Left lung (tissue), 10 donors: ENCODE measurements around the gene SP140. TPM values are rescaled to one million over a fixed set of nuclear protein-coding genes. Genes with fewer than 3 reads are reported as not detected.
"Not testable (repeated sequence)": the region's sequence is repeated elsewhere in the genome, so short reads cannot be mapped to it uniquely, and the experiment has no call there.

ENCODE experiments used
- ATAC-seq: fragments of 200-7000 bp; cut with Tn5 transposase; one replicate; pipeline ENCODE4 v1.9.1; 2020; ENCODE audit warnings: moderate library complexity
- DNase-seq, 4 donors: peaks; one replicate each; pipeline ENCODE4 v3.0.0-alpha.2; 2013 to 2020
- H3K27ac ChIP-seq, 2 donors: fragments of 200-600 bp; sonication (generic) in 1 of 2; one replicate each; pipeline versions ENCODE4 v1.5.0 to v1.8.0; 2020 to 2021
- H3K27me3 ChIP-seq, 2 donors: fragments of 200-600 bp; sonication (generic) in 1 of 2; one replicate each; pipeline versions ENCODE4 v1.5.0 to v1.8.0; 2020 to 2021
- H3K36me3 ChIP-seq, 2 donors: fragments of 200-600 bp; sonication (generic) in 1 of 2; one replicate each; pipeline versions ENCODE4 v1.5.0 to v1.8.0; 2020 to 2021
- H3K4me1 ChIP-seq, 2 donors: fragments of 200-600 bp; one replicate each; pipeline ENCODE4 v1.8.0; 2021
- H3K4me3 ChIP-seq, 2 donors: fragments of 200-600 bp; sonication (generic) in 1 of 2; one replicate each; pipeline versions ENCODE4 v1.5.0 to v1.8.0; 2020 to 2021; ENCODE audit warnings: mild to moderate bottlenecking in 1 of 2
- H3K9me3 ChIP-seq, 2 donors: fragments of 200-600 bp; sonication (generic) in 1 of 2; one replicate each; pipeline versions ENCODE4 v1.5.0 to v1.8.0; 2020 to 2021
- intact Hi-C, 2 donors: fragments of 100-400 bp; cut with DNase I; formaldehyde crosslinking; loops; one replicate each; pipeline versions ENCODE4 v1.11.2 to v1.14.2; 2022
- polyA plus RNA-seq, 6 donors: library from polyadenylated mRNA; unstranded; fragments of 120-200 nt; gene quantifications; one replicate each; pipeline ENCODE4 v1.2.1, GENCODE V29; 2013; ENCODE audit not compliant: insufficient read length in 6 of 6
- total RNA-seq, 2 donors: library from RNA; stranded (reverse); fragmentation: NEBNext Ultra II Directional; extraction: Animal tissue kit (Norgen Biotek cat#: 25700); gene quantifications; one replicate each; pipeline ENCODE4 v1.2.1, GENCODE V29; 2021
- TF ChIP-seq, protein P1 (sequence below), 2 donors: fragments of 200-600 bp; sonication (generic) in 1 of 2; IDR thresholded peaks; one replicate each; pipeline versions ENCODE4 v1.5.0 to v1.8.0; 2021; ENCODE audit warnings: antibody characterized with exemption in 2 of 2
- donor health status: DM: no; HTN: yes; CAD: no.
- donor health status: DM: no; HTN: no; CAD: no.

Gene SP140
- total and polyA plus RNA-seq, 8 donors: 0.74 to 4.8 (median 1.3) TPM

DNA sequence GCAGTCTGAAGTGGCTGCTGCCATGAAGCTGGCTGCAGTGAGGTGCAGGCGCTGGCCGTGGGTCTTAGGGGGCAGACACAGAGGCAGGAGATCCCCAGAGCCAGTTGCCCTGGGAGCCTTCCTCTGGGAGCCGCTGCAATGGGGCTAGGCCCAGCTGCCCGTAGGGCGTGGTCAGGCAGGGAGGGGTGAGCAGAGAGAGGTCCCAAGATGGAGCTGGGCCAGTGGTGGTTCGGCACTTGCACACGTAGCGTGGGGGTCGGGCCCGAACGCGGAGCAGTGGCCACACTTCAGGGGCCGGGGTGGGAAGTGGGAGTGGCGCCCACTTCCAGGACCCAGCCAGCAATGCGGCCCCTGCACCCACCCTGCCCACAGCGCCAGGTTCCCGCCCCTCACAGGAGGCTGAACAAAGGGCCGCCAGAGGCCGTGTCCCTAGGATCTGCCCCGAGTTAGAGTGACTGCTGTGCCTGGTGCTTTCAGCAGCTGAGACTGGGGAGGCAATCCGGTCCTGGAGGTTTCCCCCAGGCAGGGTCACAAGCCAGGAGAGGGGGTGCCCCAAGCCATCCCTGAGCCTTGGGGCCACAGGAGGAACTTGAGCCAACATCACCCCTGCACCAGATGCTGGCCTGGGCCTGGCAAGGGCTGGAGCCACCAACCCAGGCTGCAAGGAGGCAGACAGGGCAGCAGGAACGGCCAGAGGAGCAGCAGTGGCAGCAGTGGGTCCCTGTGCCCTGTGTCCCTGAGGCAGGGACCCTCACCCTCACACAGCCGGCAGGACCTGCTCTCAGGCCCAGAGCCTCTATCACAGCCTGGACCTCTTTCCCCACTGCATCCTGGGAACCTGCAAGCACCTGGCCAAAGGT, 80.1 kb downstream of the SP140 start:
- no peaks in the 10 kb centered on the region for H3K27me3 ChIP-seq
- ATAC-seq: no peak
- intact Hi-C loops: no loop called here
- TF ChIP-seq, protein P1, sequence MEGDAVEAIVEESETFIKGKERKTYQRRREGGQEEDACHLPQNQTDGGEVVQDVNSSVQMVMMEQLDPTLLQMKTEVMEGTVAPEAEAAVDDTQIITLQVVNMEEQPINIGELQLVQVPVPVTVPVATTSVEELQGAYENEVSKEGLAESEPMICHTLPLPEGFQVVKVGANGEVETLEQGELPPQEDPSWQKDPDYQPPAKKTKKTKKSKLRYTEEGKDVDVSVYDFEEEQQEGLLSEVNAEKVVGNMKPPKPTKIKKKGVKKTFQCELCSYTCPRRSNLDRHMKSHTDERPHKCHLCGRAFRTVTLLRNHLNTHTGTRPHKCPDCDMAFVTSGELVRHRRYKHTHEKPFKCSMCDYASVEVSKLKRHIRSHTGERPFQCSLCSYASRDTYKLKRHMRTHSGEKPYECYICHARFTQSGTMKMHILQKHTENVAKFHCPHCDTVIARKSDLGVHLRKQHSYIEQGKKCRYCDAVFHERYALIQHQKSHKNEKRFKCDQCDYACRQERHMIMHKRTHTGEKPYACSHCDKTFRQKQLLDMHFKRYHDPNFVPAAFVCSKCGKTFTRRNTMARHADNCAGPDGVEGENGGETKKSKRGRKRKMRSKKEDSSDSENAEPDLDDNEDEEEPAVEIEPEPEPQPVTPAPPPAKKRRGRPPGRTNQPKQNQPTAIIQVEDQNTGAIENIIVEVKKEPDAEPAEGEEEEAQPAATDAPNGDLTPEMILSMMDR (IDR thresholded peaks at IDR 0.05): no peak
- no peak for DNase-seq
- H3K9me3 ChIP-seq: peaks cover 0 to 46% of the 10 kb centered on the region in 2 donors
- no peak overlapping the region for H3K4me3 ChIP-seq
- H3K4me1 ChIP-seq: no peaks in the 10 kb centered on the region
- H3K36me3 ChIP-seq: no peaks in the 10 kb centered on the region
- no peak overlapping the region for H3K27ac ChIP-seq

DNA sequence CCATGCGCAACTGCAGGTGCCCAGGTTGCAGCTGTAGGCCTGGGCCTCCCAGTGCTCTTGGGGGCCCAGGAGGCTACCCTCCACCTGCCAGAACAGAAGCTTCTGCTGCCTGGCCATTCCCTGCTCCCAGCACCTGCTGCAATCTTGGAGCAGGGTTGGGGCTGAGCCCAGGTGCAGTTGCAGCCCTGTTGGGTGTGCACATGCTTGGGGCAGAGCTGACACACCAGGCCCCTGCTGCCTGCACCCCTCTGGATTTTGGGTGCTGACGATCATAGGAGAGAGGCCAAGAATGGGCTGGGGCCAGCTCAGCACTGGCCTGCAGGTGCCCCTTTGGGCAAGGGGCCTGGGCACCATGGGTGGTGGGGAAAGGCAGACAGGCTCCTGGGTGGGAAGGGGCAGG, 80.9 kb downstream of the SP140 start:
- Histone ChIP-seq H3K9me3 (peaks cover 0 to 40% of the 10 kb centered on the region in 2 donors), H3K27ac (no peak overlapping the region), H3K4me3 (no peak overlapping the region), H3K4me1 (no peaks in the 10 kb centered on the region), H3K36me3 (no peaks in the 10 kb centered on the region), H3K27me3 (no peaks in the 10 kb centered on the region)
- TF ChIP-seq, protein P1 (IDR thresholded peaks at IDR 0.05): no peak
- DNase-seq: no peak
- ATAC-seq: no peak
- intact Hi-C loops: no loop called here

DNA sequence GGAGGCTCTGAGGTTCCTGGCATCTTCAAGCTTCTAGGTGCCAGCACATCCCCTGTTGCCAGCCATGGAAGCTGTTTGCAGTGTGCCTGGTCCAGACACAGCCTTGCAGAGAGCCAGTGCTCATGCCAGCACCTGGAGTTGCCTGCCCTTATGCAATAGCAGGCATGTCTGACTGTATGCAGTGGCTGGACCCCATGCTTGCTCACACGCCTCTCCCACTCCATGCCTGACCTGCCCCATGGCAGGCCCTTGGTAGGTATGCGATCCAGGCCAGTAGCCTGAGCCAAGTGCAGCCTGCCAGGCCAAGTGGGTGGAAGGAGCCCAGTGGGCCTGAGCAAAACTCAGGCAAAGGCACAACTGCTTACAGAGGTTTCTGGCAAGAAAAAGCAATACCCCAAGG, 81.9 kb downstream of the SP140 start:
- no peak overlapping the region for H3K27ac ChIP-seq
- ATAC-seq: no peak
- no peaks in the 10 kb centered on the region for H3K36me3 ChIP-seq
- H3K4me3 ChIP-seq: no peak overlapping the region
- TF ChIP-seq, protein P1 (IDR thresholded peaks at IDR 0.05): no peak
- DNase-seq: no peak
- intact Hi-C loops: no loop called here
- no peaks in the 10 kb centered on the region for H3K4me1 ChIP-seq
- H3K27me3 ChIP-seq: no peaks in the 10 kb centered on the region
- H3K9me3 ChIP-seq: peaks cover 0 to 33% of the 10 kb centered on the region in 2 donors

DNA sequence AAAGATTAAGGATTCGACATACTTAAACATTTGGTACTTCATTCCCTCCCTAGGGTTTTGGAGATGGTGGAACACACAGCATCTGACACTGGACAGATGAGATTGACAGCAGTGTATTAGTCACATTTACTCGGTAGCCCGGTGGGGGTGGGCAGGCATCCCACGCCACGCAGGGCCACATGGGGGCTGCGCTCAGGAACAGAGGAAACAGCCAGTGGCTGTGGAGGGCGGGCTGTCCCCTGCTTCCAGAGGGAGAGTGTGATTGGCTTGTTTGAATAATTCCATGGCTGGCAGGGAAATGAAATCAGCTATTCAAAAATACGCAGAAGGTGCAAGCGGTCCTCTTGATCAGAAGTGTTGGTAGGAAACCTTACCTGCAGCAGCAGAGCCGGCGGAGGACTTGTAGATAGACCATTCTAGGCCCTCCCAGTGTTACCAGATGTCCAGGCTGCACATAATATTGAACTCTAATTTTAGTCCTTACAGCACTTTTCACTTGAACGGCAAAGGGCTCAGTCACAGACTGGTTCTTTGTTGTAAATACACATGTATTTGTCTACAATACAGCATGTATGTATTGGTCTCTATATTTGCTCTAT, 83.0 kb downstream of the SP140 start:
- H3K4me3 ChIP-seq: no peak overlapping the region
- H3K9me3 ChIP-seq: peaks cover 0 to 23% of the 10 kb centered on the region in 2 donors
- no peak overlapping the region for H3K27ac ChIP-seq
- H3K4me1 ChIP-seq: no peaks in the 10 kb centered on the region
- no peak for DNase-seq
- intact Hi-C loops: no loop called here
- TF ChIP-seq, protein P1 (IDR thresholded peaks at IDR 0.05): no peak
- H3K27me3 ChIP-seq: no peaks in the 10 kb centered on the region
- no peaks in the 10 kb centered on the region for H3K36me3 ChIP-seq
- ATAC-seq: no peak

DNA sequence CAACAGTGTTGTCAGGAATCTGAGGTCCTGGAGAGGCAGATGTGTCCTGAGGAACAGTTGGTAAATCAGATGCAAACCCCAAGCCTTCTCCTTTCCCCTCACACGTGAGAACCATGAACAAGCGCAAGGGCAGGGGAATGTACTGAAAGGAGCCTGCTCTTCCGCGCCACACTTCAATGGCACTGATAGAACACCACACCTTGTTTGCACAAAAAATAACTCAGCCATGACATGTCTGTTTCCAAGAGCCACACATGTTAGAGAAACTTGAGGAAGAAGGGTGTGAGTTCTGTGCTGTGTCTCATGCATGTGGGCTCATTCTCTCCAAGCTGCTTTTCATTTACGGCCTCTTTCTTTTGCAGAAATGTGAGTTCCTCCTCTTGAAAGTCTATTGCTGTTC, 85.3 kb downstream of the SP140 start:
- H3K36me3 ChIP-seq, H3K9me3 ChIP-seq, ATAC-seq, intact Hi-C loops, H3K4me3 ChIP-seq, H3K4me1 ChIP-seq, H3K27me3 ChIP-seq, H3K27ac ChIP-seq, DNase-seq: not testable (repeated sequence)

DNA sequence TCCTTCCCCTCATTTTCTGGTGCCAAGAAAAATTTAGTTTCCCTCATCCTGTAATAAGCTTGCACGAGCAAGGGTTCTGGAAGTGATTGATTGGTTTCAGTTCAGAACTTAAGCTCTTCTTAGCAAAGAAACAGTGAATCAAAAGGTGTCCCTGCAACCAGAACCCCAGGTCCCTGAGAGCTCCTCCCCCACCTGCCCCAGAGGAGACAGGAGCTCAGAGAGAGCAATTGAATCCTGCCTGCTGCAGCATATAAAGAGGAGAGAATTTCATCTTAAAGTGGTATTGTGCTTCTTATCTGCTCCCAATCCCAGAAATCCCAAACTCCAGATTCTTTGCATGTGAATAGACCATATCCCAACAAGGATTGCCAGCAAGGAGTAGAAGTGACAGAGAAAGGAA, 86.1 kb downstream of the SP140 start:
- H3K4me3 ChIP-seq, H3K4me1 ChIP-seq, DNase-seq, H3K27ac ChIP-seq, H3K27me3 ChIP-seq, H3K36me3 ChIP-seq, ATAC-seq, H3K9me3 ChIP-seq, intact Hi-C loops: not testable (repeated sequence)
